ENCODE data around the gene ZNF683. TPM values are rescaled to one million over a fixed set of nuclear protein-coding genes. Genes with fewer than 3 reads are reported as not detected.

The ZNF683 gene
- total and polyA plus RNA-seq, 9 of the 15 experiments (the other 6 are each of a cell fraction or from before 2014, with no cell fraction given) = not detected

DNA sequence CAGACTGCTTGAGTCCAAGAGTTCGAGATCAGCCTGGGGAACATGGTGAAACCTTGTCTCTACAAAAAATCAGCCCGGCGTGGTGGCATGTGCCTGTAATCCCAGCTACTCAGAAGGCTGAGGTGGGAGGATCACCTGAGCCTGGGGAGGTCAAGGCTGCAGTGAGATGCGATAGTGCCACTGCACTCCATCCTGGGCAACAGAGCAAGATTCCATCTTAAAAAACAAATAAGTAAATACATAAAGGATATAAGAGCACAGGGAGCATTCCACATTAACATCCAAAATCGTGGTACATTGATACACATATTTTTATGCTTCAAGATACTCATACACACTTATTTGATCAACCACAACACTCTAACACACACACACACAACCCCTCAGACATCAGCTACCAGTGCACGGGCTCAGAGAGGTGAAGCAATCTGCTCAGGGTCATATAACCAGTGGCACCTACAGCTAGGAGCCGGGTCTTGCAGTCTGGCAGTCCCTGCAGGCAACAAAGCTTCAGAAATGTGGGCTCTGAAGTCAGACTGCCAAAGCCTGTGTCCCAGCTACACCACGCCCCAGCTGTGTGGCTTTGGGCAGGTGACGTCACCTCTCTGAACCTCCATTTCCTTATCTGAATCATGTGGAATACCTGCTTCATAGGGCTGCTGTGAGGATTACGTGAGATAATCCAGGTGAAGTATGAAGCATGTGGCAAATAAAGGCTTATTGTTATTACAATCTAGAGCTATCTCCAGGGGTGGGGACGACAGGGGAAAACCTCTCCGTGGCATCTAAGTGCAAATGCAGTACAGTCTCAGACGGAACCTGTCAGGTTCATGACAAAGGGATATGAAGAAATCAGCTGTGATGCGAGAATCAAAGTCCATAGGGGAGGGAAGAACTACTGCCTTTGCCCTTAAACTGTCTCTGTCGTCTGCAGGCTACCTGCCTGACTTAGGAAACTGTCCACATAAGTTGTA, 13.9 kb downstream of the ZNF683 start (continued):
- TF ChIP-seq MCM7 (IDR thresholded peaks at IDR 0.05) (no peak), PHF8 (IDR thresholded peaks at IDR 0.05; ENCODE audit: borderline replicate concordance, low read length) (no peak), CEBPG (CRISPR knock-in tag; IDR thresholded peaks at IDR 0.05) (no peak; the same call in 1 of the 2 replicates), CEBPG (tag; conservative IDR thresholded peaks at IDR 0.05 in 1 of 2, IDR thresholded peaks at IDR 0.05 in 1 of 2) (peak in 1 of 2 experiments; percentile 19; a peak in 1 of 4 replicates), MAFF (IDR thresholded peaks at IDR 0.05; ENCODE audit: low read length) (no peak), CEBPB (tag; IDR thresholded peaks at IDR 0.05) (peak; percentile 56), CBX8 (IDR thresholded peaks at IDR 0.05; ENCODE audit: borderline replicate concordance, extremely low read depth, low read depth, low read length, poor library complexity, severe bottlenecking) (no peak), ZNF785 (CRISPR knock-in tag; IDR thresholded peaks at IDR 0.05) (no peak)

GRCh38 chr1:26357121-26357602, 15.4 kb downstream of the ZNF683 start:
- Histone ChIP-seq H3K9me1 (ENCODE audit: control insufficient read depth, insufficient read depth, low read length) (no peaks in the 10 kb centered on the region), H4K20me1 (replicated peaks; ENCODE audit: control insufficient read depth, insufficient read depth, low read length) (no peaks in the 10 kb centered on the region), H2AFZ (ENCODE audit: low read depth, low read length) (no peak overlapping the region), H3K4me1 (replicated peaks in 1 of 2; ENCODE audit: control insufficient read depth in 2 of 2, insufficient read depth in 2 of 2, low read length in 2 of 2) (peaks cover 7 to 48% of the 10 kb centered on the region in 2 experiments; a peak in 4 of 5 replicates), H3K9me3 (replicated peaks; ENCODE audit: control insufficient read depth, insufficient read depth, low read depth, low read length) (no peaks in the 10 kb centered on the region), H3K27me3 (ENCODE audit: control insufficient read depth in 2 of 2, insufficient read depth in 2 of 2, low read length in 2 of 2) (no peaks in the 10 kb centered on the region; a peak in 1 of 5 replicates), H3K9ac (ENCODE audit: insufficient read depth in 1 of 2, low read depth in 2 of 2, low read length in 2 of 2) (peak overlapping the region in 1 of 2 experiments; percentile 6; a peak in 1 of 4 replicates), H3K4me2 (ENCODE audit: insufficient read depth, low read length) (no peak overlapping the region), H3K36me3 (ENCODE audit: control insufficient read depth, insufficient read depth, low read length) (no peaks in the 10 kb centered on the region), H3K27ac (ENCODE audit: extremely low read depth, low read depth, low read length) (no peak overlapping the region), H3K79me2 (ENCODE audit: control insufficient read depth, insufficient read depth, low read length) (no peaks in the 10 kb centered on the region), H3K4me3 (no peak overlapping the region)
- FAIRE-seq (no peak), DNase-seq (ENCODE audit: extremely low read depth in 1 of 4, low spot score in 3 of 4) (no peak), ATAC-seq (no peak)
- TF ChIP-seq RBM22 (IDR thresholded peaks at IDR 0.05; ENCODE audit: low read depth, low read length, poor library complexity, severe bottlenecking) = no peak
- TF ChIP-seq SMAD4 (CRISPR knock-in tag; conservative IDR thresholded peaks at IDR 0.05) = no peak
- no peak for TF ChIP-seq NR2C2 (CRISPR knock-in tag; IDR thresholded peaks at IDR 0.05)
- TF ChIP-seq NR2C2 (tag; IDR thresholded peaks at IDR 0.05) = no peak
- TF ChIP-seq SMARCB1 (IDR thresholded peaks at IDR 0.05; ENCODE audit: insufficient read length, low read depth) = no peak
- TF ChIP-seq E4F1 (CRISPR knock-in tag; IDR thresholded peaks at IDR 0.05; ENCODE audit: borderline replicate concordance) = no peak
- no TSS peak for BruUV-seq (replicated peaks)
- ChIA-PET CTCF (ENCODE audit: low intra/inter-chr PET ratio) (no interaction called here), POLR2A (interaction anchor here (0.5 to 1.5 kb wide), 2 partner anchors 16 to 116 kb away, joined by 3 to 5 read pairs; no protein-coding TSS in a partner anchor)
- intact Hi-C loops (cut with micrococcal nuclease) = no loop called here
- in situ Hi-C loops (cut with MboI) = no loop called here
- WGBS (ENCODE audit: insufficient coverage, low coverage, missing lambda C conversion rate) = 67% methylated on average over 10 of the region's 10 CpGs
